Stimulated activated CD4-positive, alpha-beta T cell treated with anti-CD3 and anti-CD28 coated beads, Interleukin-15, amount 100 ng/mL, for 48 hours (primary cell): ENCODE data around the gene MATN3.

Experiments used
- DNase-seq, 2 donors: peaks; one replicate each; pipeline ENCODE4 v3.0.0-alpha.2; 2020; ENCODE audit warnings: low read depth in 2 of 2

MATN3 gene

GRCh38 chr2:20035955-20036666, 23.6 kb upstream of the MATN3 start:
- DNase-seq: no peak

DNA sequence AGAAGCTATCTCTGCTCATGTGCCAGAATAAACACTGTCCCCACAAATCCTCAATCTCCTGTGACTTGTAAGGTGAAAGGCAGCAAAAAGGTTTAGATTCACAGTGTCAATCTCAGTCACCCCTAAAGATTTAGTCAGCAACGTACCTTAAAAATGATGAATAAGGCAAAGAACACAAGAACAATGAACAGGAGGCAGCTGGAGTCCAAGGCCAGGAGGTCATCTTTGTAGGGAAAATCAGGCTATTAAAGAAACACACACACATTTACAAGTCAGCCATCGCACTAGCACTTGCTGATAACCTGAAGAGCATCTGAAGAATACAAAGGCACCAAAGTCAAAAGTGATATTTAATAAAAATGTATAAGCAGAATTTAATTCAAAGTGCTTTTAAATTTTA, 22.4 kb upstream of the MATN3 start:
- DNase-seq: no peak

DNA sequence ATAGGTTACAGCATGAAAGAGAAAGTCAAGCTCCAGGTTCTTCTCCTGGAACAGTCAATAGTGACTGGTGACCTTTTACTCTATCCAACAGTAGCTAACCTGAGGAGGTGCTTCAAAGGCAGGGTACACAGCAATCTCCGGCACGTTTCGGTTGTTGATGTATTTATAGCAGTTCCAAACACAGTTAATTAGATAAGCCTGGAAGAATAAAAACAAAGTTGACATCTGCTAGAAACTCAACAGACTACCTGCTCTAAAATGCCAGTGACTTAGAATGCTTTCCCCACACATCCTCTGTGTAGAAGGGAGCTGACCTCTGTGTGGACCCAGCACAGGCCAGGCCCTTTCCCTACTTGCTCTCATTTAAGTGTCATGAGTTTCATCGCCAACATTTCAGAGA, 21.8 kb upstream of the MATN3 start:
- no peak for DNase-seq

DNA sequence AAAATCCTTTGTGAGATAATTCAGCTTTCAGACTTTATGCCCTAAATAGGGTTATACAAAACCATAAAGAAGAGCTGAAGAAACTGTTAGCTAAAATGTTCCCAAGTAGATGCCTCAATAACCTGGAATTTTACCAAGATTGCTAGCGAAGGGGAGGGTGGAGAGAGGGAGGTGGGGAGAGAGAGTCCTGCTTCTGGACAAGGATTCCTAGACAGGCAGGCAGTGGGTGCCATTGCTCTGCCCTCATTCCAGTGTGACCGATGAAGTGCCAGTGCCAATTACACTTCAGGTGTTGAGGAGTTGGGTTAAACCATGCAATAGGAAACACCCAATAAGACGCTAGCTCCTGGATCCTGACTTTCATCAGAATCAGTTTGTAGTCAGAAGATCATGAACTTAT, 20.9 kb upstream of the MATN3 start:
- no peak for DNase-seq

- no peak for DNase-seq
Measured at GRCh38 chr2:20030224-20030623, 17.8 kb upstream of the MATN3 start.

DNA sequence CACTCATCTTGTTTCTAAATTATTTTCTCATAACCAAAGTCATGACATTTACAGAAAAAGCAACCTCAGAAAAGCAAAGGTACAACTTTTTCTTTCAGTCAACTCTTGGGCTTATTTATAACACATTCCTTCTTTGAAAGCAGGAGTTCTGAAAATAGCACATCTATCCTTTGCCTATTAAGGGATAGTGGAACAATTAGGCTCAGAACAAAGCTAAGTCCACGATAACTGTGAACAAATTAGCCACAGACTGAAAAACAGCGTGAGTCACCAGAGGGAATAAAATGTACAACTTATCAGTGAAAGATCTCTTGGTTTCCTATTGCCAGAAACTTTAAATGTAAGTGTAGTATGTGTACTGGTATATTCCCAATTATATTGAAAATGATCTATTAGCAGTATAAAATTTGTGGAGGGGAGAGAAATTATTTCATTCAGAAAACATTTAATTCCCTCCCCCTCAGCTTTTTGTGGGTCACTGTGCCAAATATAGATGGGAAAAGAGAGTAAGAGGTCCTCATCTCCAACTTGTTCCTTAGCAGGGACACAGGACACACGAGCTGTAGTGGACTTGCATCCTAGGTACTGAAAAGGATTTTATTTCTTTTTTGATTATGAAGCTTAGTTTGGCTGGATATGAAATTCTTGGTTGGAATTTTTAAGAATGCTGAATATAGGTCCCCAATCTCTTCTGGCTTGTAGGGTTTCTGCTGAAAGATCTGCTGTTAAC, 15.4 kb upstream of the MATN3 start:
- DNase-seq: no peak

GRCh38 chr2:20027260-20027677, 14.8 kb upstream of the MATN3 start:
- no peak for DNase-seq

DNA sequence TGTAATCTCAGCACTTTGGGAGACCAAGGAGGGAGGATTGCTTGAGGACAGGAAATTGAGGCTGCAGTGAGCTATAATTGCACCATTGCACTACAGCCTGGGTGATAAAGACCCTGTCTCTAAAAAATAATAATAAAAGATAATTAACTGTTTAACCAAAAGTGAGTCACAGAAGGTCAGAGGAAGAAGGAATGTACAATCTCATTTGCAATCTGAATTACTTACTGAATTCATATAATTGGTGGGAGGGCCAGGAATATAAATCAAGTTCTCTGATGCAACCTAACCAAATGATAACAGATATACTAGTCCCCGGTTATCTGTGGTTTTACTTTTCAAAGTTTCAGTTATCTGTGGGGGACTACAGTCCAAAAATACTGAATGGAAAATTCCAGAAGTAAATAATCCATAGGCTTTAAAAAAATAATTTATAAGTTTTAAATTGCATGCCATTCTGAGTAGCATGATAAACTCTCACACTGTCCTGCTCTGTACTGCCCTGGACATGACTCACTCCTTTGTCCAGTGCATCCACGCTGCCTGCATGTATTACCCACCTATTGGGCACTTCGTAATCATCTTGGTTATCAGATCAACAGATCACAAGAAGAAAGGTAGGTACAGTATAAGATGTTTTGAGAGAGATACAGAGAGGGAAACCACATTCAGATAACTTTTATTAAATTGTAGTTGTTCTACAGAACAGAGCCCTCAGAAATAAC, 12.8 kb upstream of the MATN3 start:
- DNase-seq: no peak

DNA sequence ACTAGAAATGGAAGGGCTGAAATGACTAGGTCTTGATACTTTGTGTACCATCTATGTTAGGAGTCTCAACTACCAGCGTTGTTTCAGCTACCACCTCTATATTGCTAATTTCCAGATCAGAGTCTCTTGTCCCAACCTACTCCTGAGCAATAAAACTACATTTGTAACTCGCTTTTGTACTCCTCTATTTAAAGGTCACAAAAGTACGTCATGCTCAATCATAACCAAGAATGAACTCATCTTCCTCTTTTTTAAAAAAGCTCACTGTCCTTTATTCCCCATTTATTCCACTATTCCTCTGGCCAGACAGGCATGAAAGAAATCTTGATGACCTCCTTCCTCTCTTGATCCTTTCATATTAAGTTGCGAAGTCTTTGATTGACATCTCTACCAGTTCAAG, 11.2 kb upstream of the MATN3 start:
- DNase-seq: no peak

DNA sequence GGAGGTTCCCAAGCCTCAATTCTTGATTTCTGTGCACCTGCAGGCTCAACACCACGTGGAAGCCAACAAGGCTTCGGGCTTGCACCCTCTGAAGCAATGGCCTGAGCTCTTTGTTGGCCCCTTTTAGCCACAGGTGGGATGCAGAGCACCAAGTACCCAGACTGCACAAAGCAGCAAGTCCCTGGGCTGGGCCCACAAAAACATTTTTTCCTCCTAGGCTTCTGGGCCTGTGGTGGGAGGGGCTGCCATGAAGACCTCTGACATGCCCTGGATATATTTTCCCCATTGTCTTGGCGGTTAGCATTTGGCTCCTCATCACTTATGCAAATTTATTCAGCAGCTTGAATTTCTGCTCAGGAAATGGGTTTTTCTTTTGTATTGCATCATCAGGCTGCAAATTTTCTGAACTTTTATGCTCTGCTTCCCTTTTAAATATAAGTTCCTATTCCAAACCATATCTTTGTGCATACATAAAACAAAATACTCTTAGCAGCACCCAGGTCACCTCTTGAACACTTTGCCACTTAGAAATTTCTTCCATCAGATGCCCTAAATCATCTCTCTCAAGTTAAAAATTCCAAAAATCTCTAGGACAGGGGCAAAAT, 9.0 kb upstream of the MATN3 start:
- no peak for DNase-seq

GRCh38 chr2:20019747-20020146, 7.3 kb upstream of the MATN3 start:
- DNase-seq: no peak

DNA sequence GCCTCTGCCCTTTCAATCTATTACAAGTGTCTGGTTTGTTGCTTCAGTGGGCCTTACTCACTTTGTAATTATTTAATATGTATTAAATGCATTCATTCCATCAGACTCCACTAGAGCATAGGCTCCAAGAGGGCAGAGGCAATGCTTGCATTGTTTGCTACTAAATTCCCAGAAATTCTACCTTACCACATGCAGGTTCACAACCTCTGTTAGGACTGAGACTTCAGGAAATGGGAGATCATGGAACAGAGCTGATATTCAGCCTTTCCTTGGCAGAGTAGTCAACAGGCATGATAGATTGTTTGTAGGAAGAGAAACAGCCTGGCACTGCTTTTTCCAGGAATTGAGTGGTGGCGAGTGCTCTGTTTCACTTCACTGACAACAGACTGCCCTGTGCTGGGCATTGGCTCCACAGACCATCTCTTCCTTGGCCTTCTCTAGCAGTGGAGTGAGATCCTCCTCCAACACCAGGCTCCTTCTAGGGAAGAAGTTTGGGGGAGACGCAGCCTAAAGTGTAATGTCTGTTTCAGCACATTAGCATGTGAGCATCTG, 6.2 kb upstream of the MATN3 start:
- DNase-seq: no peak

GRCh38 chr2:20016346-20016745, 3.9 kb upstream of the MATN3 start:
- no peak for DNase-seq

DNA sequence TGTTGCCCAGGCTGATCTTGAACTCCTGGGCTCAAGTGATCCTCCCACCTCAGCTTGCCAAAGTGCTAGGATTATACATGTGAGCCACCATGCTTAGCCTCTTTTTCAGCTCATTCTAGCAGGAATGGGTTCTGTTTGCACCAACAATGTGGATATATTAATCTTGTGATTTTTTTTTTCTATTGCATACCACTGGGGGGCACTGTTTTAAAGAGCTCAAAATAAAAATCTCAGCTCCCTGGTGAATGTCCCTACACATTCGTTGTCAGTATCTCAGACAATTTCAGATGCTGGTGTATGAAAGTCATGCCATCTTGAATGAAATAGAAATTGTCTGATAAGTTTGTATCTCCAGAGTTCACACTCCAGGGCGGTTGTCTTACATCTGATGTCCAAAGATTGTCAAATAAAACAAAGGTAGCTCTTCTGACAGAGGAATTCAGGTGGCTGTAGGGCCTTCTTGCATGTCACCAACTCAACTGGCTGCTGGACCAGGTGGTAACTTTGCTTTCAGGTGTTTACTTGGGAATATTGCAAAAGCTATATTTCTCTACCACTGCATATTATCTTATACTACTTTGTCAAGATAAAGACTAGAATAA, 3.1 kb upstream of the MATN3 start:
- no peak for DNase-seq

- DNase-seq: no peak
Measured at GRCh38 chr2:20013126-20013849, 820 bp upstream of the MATN3 start.

GRCh38 chr2:20012032-20012281, 511 bp downstream of the MATN3 start:
- no peak for DNase-seq

GRCh38 chr2:20011276-20012031, 1.0 kb downstream of the MATN3 start:
- DNase-seq: no peak

GRCh38 chr2:20008703-20009102, 3.8 kb downstream of the MATN3 start:
- no peak for DNase-seq

GRCh38 chr2:20005891-20006470, 6.5 kb downstream of the MATN3 start:
- no peak for DNase-seq

DNA sequence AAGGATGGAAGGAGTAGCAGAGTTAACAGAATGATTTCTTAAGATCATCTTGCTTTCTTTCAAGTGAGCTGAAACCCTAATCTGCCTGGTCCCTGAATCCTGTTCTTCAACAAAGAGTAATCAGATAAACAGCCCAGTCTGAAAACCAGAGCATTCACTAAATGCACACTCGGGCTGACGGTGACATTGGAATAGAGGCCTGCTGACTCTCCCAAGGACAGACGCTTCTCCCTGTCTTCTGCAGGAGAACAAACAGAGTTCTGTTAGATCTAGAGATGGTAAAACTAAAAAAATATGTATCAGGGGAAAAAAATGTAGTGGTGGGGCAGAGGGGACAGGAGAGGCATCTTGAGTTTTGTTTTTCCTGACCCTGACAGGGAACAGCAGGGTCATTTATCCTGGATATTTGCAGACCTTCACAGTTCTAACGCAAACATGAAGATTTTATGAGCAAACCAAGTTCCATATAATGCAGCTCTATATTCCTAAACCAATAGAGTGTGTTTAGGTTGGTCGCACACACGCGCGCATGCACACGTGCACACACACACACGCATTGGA, 7.3 kb downstream of the MATN3 start:
- no peak for DNase-seq
